ENCODE measurements around the gene RAB40B. TPM values are rescaled to one million over a fixed set of nuclear protein-coding genes. Genes with fewer than 3 reads are reported as not detected.
"Not testable (repeated sequence)": the region's sequence is repeated elsewhere in the genome, so short reads cannot be mapped to it uniquely, and the experiment has no call there.

The RAB40B gene
- total RNA-seq, 1 experiment from 2014 or later = 11.2 TPM

- H3K27ac ChIP-seq = no peak overlapping the region
- H3K36me3 ChIP-seq = no peaks in the 10 kb centered on the region
- H3K9me3 ChIP-seq (replicated peaks) = no peaks in the 10 kb centered on the region; the same call in 1 of the 2 replicates
- H3K4me3 ChIP-seq = no peak overlapping the region
- no peaks in the 10 kb centered on the region for H3K27me3 ChIP-seq (replicated peaks)
- no peak for DNase-seq (ENCODE audit: low read depth in 1 of 2, low spot score in 2 of 2)
- H3K4me1 ChIP-seq (replicated peaks) = peaks cover 4% of the 10 kb centered on the region
These were observed 34.9 kb downstream of the RAB40B start for GRCh38 chr17:82663381-82664275.

- no peak for DNase-seq (ENCODE audit: low read depth in 1 of 2, low spot score in 2 of 2)
- H3K27ac ChIP-seq = no peak overlapping the region
- no peaks in the 10 kb centered on the region for H3K27me3 ChIP-seq (replicated peaks)
- no peak overlapping the region for H3K4me3 ChIP-seq
- H3K4me1 ChIP-seq (replicated peaks) = no peaks in the 10 kb centered on the region
- no peaks in the 10 kb centered on the region for H3K36me3 ChIP-seq
- no peaks in the 10 kb centered on the region; the same call in 1 of the 2 replicates for H3K9me3 ChIP-seq (replicated peaks)
These were observed 35.7 kb downstream of the RAB40B start for GRCh38 chr17:82662711-82663261.

DNA sequence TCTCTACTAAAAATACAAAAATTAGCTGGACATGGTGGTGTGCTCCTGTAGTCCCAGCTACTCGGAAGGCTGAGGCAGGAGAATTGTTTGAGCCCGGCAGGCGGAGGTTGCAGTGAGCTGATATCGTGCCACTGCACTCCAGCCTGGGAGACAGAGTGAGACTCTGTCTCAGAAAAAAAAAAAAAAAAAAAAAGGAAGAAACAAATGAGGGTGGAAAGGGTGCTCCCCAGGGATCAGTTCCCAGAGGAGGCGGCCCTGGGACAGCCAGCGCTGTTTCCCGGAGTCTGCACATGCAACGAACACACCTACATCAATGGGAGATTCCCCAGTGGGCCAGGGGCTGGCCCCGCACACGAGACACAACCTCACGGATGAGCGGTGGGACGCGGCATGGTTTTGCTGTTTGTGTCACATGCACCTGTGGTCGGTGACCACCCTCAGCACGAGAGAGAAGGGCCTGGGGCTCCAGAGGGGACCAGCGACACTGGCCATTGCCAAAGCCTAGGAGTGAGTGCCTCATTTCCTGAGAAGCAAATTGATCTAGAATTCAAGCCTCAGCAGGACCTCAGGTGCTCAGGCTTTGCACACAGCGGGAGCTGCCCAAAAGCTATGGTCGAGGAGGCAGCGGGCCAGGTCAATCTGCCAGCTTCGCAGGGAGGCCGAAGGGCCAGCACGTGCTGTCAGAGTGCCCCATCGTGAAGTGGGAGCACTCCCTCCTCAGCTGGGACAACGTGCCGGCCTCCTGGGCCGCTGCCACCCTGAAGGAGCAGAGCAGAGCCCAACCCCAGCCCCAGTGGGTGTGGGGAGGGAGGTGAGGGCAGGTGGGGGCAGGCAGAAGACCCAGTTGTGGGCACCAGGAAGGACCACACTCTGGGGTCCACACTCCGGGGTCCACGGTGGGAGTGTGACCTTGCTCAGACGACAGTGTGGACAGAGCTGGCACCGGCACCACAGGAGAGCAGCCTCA lies 36.5 kb downstream of the RAB40B start:
- Histone ChIP-seq H3K9me3 (replicated peaks) (no peaks in the 10 kb centered on the region; the same call in 1 of the 2 replicates), H3K27me3 (replicated peaks) (no peaks in the 10 kb centered on the region), H3K4me1 (replicated peaks) (no peaks in the 10 kb centered on the region), H3K27ac (no peak overlapping the region), H3K36me3 (no peaks in the 10 kb centered on the region), H3K4me3 (no peak overlapping the region)
- no peak for DNase-seq (ENCODE audit: low read depth in 1 of 2, low spot score in 2 of 2)

GRCh38 chr17:82659886-82660285 lies 38.6 kb downstream of the RAB40B start:
- no peaks in the 10 kb centered on the region for H3K36me3 ChIP-seq
- DNase-seq (ENCODE audit: low read depth in 1 of 2, low spot score in 2 of 2) = no peak
- no peak overlapping the region for H3K27ac ChIP-seq
- H3K4me1 ChIP-seq (replicated peaks) = no peaks in the 10 kb centered on the region
- H3K9me3 ChIP-seq (replicated peaks) = no peaks in the 10 kb centered on the region; the same call in 1 of the 2 replicates
- H3K4me3 ChIP-seq = no peak overlapping the region
- no peaks in the 10 kb centered on the region for H3K27me3 ChIP-seq (replicated peaks)

GRCh38 chr17:82658796-82659452 lies 39.6 kb downstream of the RAB40B start:
- H3K4me1 ChIP-seq (replicated peaks) = no peaks in the 10 kb centered on the region
- H3K4me3 ChIP-seq = no peak overlapping the region
- DNase-seq (ENCODE audit: low read depth in 1 of 2, low spot score in 2 of 2) = no peak
- H3K36me3 ChIP-seq = no peaks in the 10 kb centered on the region
- no peak overlapping the region for H3K27ac ChIP-seq
- H3K27me3 ChIP-seq (replicated peaks) = no peaks in the 10 kb centered on the region
- no peaks in the 10 kb centered on the region; the same call in 1 of the 2 replicates for H3K9me3 ChIP-seq (replicated peaks)

DNA sequence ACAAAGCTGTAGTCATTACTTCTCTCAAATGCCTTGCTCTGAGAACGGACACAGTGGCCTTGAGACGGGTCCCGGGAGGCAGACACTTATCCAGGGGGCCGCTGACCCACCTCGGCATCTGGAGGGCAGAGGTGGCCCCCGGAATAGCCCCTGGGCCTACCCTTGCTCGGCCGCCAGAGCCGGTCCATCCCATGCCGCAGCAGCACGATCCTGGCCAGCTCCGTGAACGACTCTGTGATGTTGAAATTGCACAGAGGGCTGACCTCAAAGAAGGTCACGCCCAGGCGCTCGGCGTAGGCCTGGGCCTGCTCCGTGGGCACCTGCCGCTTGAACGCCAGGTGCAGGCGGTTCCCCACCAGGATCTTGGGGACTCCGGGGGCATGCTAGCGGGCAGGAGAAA lies 40.2 kb downstream of the RAB40B start:
- no peaks in the 10 kb centered on the region for H3K36me3 ChIP-seq
- no peaks in the 10 kb centered on the region; the same call in 1 of the 2 replicates for H3K9me3 ChIP-seq (replicated peaks)
- no peak overlapping the region for H3K27ac ChIP-seq
- no peaks in the 10 kb centered on the region for H3K27me3 ChIP-seq (replicated peaks)
- no peak overlapping the region for H3K4me3 ChIP-seq
- no peak for DNase-seq (ENCODE audit: low read depth in 1 of 2, low spot score in 2 of 2)
- no peaks in the 10 kb centered on the region for H3K4me1 ChIP-seq (replicated peaks)

DNA sequence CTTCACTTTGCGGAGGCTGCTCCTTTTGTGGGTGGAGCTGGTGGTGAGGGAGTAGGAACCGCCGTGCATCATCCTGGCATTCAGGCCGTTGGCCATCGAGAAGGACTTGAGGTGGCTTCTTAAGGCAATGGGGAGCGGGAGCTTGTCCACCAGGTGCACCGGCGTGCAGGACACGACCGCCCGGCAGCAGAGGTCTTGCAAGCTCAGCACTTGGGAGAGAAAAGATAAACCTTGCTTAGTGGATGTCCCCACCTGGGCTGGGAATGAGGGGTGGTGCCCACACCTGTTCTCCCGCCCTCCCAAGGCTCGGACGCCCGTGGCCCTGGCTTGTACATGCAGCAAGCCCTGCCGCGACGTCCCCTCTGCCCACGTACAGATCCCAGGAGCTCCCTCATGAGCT lies 40.6 kb downstream of the RAB40B start:
- H3K9me3 ChIP-seq (replicated peaks) = no peaks in the 10 kb centered on the region; the same call in 1 of the 2 replicates
- no peak for DNase-seq (ENCODE audit: low read depth in 1 of 2, low spot score in 2 of 2)
- H3K27me3 ChIP-seq (replicated peaks) = no peaks in the 10 kb centered on the region
- no peak overlapping the region for H3K27ac ChIP-seq
- no peak overlapping the region for H3K4me3 ChIP-seq
- no peaks in the 10 kb centered on the region for H3K36me3 ChIP-seq
- H3K4me1 ChIP-seq (replicated peaks) = no peaks in the 10 kb centered on the region

DNA sequence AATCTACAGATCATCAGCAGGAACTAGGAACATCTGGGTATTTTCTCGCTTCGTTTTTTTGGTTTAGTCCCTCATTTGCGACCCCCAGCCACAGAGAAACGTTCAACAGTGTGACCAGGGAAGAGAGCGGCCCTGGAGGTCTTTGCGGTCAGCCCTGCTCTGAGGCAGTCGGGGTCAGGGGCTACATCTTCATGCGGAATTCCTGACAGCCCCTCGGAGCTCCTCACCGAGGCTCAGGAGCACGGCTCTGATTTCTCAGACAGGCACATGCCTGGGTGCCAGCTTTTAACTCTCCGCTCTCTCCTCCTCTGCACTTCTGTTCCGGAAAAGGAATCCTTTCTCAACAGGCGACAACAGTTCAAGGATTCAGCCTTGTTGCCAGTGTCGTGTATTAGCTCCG lies 42.2 kb downstream of the RAB40B start:
- Histone ChIP-seq H3K4me1 (replicated peaks) (no peaks in the 10 kb centered on the region), H3K36me3 (no peaks in the 10 kb centered on the region), H3K4me3 (no peak overlapping the region), H3K9me3 (replicated peaks) (no peaks in the 10 kb centered on the region; the same call in 1 of the 2 replicates), H3K27me3 (replicated peaks) (no peaks in the 10 kb centered on the region), H3K27ac (no peak overlapping the region)
- DNase-seq (ENCODE audit: low read depth in 1 of 2, low spot score in 2 of 2) = no peak

GRCh38 chr17:82655523-82655922 lies 43.0 kb downstream of the RAB40B start:
- Histone ChIP-seq H3K9me3 (replicated peaks) (no peaks in the 10 kb centered on the region; the same call in 1 of the 2 replicates), H3K27ac (no peak overlapping the region), H3K36me3 (no peaks in the 10 kb centered on the region), H3K27me3 (replicated peaks) (no peaks in the 10 kb centered on the region), H3K4me1 (replicated peaks) (no peaks in the 10 kb centered on the region), H3K4me3 (no peak overlapping the region)
- no peak for DNase-seq (ENCODE audit: low read depth in 1 of 2, low spot score in 2 of 2)

DNA sequence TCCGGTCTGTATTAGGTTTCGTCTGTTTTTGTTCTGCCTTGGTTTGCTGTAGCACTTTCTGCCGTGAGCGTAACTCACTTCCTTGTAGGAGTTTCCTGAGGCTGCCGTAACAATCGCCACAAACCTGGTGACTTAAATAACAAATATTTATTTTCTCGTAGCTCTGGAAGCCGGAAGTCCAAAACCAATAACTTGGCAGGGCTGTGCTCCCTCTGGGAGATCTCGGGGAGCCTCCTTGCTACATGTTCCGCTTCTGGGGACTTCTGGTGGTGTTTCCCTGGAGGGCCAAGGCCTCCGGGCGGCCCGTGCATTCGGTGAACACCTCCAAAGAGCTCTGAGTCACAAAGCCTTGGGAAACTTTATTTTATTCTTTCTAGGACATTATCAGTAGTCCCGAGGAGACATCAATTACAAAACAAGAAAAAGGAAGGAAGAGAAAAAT lies 43.4 kb downstream of the RAB40B start:
- no peaks in the 10 kb centered on the region for H3K36me3 ChIP-seq
- no peak overlapping the region for H3K4me3 ChIP-seq
- no peak for DNase-seq (ENCODE audit: low read depth in 1 of 2, low spot score in 2 of 2)
- no peaks in the 10 kb centered on the region for H3K9me3 ChIP-seq (replicated peaks)
- H3K27me3 ChIP-seq (replicated peaks) = no peaks in the 10 kb centered on the region
- H3K4me1 ChIP-seq (replicated peaks) = no peaks in the 10 kb centered on the region
- H3K27ac ChIP-seq = no peak overlapping the region

DNA sequence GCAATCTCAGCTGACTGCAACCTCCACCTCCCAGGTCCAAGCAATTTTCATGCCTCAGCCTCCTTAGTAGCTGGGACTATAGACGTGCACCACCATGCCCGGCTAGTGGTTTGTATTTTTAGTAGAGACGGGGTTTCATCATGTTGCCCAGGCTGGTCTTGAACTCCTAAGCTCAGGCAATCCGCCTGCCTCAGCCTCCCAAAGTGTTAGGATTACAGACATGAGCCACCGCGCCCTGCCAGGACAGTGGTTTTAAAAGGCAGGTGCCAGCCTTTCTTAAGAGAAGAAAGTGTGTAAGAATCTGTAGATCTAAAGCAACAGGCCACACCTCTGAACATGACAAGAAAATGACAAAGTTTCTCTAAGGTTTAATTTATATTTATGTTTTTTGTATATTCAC lies 43.9 kb downstream of the RAB40B start:
- H3K27ac ChIP-seq; H3K4me1 ChIP-seq (replicated peaks); DNase-seq (ENCODE audit: low read depth in 1 of 2, low spot score in 2 of 2); H3K36me3 ChIP-seq; H3K27me3 ChIP-seq (replicated peaks); H3K9me3 ChIP-seq (replicated peaks); H3K4me3 ChIP-seq: not testable (repeated sequence)

DNA sequence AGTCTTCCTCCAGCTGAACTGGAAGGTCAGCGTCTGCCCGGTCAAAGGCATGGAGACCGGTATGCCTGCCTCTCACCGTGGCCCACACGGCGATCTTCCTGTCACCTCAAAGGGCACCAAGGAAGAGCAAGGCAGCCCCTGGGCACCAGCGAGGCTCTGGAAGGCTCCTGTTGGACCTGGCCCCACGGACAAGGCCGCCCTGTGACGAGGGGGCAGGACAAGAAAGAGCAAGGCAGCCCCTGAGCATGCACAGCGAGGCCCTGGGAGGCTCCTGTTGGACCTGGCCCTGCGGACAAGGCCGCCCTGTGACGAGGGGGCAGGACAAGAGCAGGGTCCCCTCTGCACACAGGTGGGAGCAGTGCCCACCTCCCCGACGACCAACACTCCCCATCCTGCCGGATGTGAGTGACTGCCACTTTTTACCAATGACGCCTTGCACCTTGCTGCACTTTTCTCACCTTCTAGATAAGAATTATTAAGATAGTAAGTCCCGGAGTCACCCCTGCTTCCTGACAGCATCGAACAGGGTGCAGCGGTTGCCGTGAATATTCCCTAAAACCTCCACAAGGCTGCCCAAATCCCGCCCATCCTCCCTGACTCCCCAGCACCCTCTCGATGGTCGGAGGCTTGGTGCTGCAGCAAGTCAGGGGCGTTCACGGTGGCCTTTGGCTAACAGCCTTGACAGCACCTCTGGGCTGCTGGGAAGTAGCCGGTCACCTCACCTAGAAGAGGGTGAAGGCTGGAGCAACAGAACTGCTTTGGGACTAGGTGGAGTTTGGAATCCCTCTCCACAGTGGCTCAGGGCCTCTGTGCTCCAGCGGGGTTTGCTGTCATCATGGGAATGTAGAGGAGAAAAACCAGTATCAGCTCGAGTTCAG lies 44.6 kb downstream of the RAB40B start:
- Histone ChIP-seq H3K27me3 (replicated peaks) (no peaks in the 10 kb centered on the region), H3K27ac (no peak overlapping the region), H3K4me3 (no peak overlapping the region), H3K36me3 (no peaks in the 10 kb centered on the region), H3K4me1 (replicated peaks) (peaks cover 2% of the 10 kb centered on the region; the same call in 1 of the 2 replicates), H3K9me3 (replicated peaks) (no peaks in the 10 kb centered on the region)
- no peak for DNase-seq (ENCODE audit: low read depth in 1 of 2, low spot score in 2 of 2)

Data from SJSA1 (cell line).